Fibroblast of lung (primary cell): ENCODE data around the gene B3GALNT2. TPM values are rescaled to one million over a fixed set of nuclear protein-coding genes. Genes with fewer than 3 reads are reported as not detected.

Experiments used
- DNase-seq, 2 donors: peaks; one replicate each; pipeline versions ENCODE4 v3.0.0 to v3.0.0-alpha.2; 2010; ENCODE audit warnings: low read depth in 2 of 2
- H2AFZ ChIP-seq: 2 replicates; pipeline ENCODE4 v1.5.1; 2012; ENCODE audit warnings: low read length, control low read depth, inconsistent platforms
- H3K27ac ChIP-seq: 2 replicates; pipeline ENCODE4 v1.5.1; 2011; ENCODE audit warnings: low read length, control low read depth; ENCODE audit not compliant: insufficient read depth
- H3K27me3 ChIP-seq: 2 replicates; pipeline ENCODE4 v1.5.1; 2011; ENCODE audit warnings: mild to moderate bottlenecking, low read length; ENCODE audit not compliant: control insufficient read depth, insufficient read depth
- H3K36me3 ChIP-seq: 2 replicates; pipeline ENCODE4 v1.5.1; 2011; ENCODE audit warnings: low read length; ENCODE audit not compliant: control insufficient read depth, insufficient read depth
- H3K4me1 ChIP-seq: 2 replicates; pipeline ENCODE4 v1.5.1; 2011; ENCODE audit warnings: low read length; ENCODE audit not compliant: control insufficient read depth, insufficient read depth; ENCODE audit errors: extremely low read depth
- H3K4me2 ChIP-seq: 2 replicates; pipeline ENCODE4 v1.5.1; 2011; ENCODE audit warnings: low read length, control low read depth; ENCODE audit not compliant: insufficient read depth; ENCODE audit errors: extremely low read depth
- H3K4me3 ChIP-seq, 4 experiments: fragments of 200-600 bp in 1 of 4; sonication (generic) in 1 of 4; replicated peaks in 1 of 4; 2 replicates each; pipeline ENCODE4 v1.5.1; 2011 to 2016; ENCODE audit warnings: low read length in 4 of 4, low read depth in 3 of 4, mild to moderate bottlenecking in 3 of 4, control low read depth in 2 of 4, inconsistent platforms in 1 of 4, mixed read lengths in 1 of 4; ENCODE audit not compliant: insufficient read depth in 1 of 4; ENCODE audit errors: control extremely low read depth in 1 of 4
- H3K79me2 ChIP-seq: 2 replicates; pipeline ENCODE4 v1.5.1; 2012; ENCODE audit warnings: mild to moderate bottlenecking, low read length, inconsistent platforms; ENCODE audit not compliant: control insufficient read depth, insufficient read depth
- H3K9ac ChIP-seq: 2 replicates; pipeline ENCODE4 v1.5.1; 2011; ENCODE audit warnings: mild to moderate bottlenecking, low read length, control low read depth; ENCODE audit not compliant: insufficient read depth
- H3K9me3 ChIP-seq: 2 replicates; pipeline ENCODE4 v1.5.1; 2012; ENCODE audit warnings: low read depth, low read length; ENCODE audit not compliant: control insufficient read depth, insufficient read depth
- H4K20me1 ChIP-seq: 2 replicates; pipeline ENCODE4 v1.5.1; 2011; ENCODE audit warnings: low read length; ENCODE audit not compliant: control insufficient read depth, insufficient read depth; ENCODE audit errors: extremely low read depth
- EZH2 ChIP-seq: IDR thresholded peaks from 2 replicates; pipeline ENCODE4 v1.5.1; 2012; ENCODE audit warnings: low read length, control low read depth, mild to moderate bottlenecking; ENCODE audit errors: missing control alignments
- polyA plus RNA-seq, 2 donors: library from polyadenylated mRNA; depleted of rRNA in 1 of 2; stranded (reverse) in 1 of 2; unstranded in 1 of 2; fragments of >200 nt; gene quantifications; 2 replicates each; pipeline ENCODE4 v1.2.1, GENCODE V29; 2011 to 2012; ENCODE audit warnings: missing spikeins in 1 of 2
- total RNA-seq: library from RNA; depleted of rRNA; stranded (reverse); fragments of >200 nt; gene quantifications from 2 replicates; pipeline ENCODE4 v1.2.1, GENCODE V29; 2014
- TF ChIP-seq, protein P1 (sequence below), 2 donors: IDR thresholded peaks in 1 of 2; conservative IDR thresholded peaks in 1 of 2; 1 replicate in 1 of 2; 2 replicates in 1 of 2; pipeline ENCODE4 v1.5.1; 2011 to 2012; ENCODE audit warnings: low read length in 2 of 2, control low read depth in 1 of 2, inconsistent platforms in 1 of 2, low read depth in 1 of 2, mild to moderate bottlenecking in 1 of 2

The B3GALNT2 gene
- total and polyA plus RNA-seq, 2 donors (not counting 1 experiment from before 2014, with no cell fraction given) = 23.1 to 51.4 TPM

DNA sequence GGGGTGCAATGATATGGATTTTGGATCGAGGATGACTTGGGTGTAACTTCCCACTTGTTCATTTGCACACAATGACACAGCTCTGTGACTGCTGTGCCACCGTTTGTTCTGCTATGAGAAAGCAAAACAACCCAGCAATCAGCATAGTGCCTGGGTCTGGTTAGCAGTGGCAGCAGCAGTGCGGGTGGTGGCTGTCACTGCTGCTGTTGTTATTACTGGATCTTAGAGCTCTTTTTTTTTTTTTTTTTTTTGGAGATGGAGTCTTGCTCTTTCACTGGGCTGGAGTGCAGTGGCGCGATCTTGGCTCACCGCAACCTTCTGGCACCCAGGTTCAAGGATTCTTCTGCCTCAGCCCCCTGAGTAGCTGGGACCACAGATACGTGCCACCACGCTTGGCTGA, 80.2 kb downstream of the B3GALNT2 start:
- no peak overlapping the region for H3K4me3 ChIP-seq
- H3K36me3 ChIP-seq = no peaks in the 10 kb centered on the region
- no peaks in the 10 kb centered on the region for H3K9me3 ChIP-seq
- no peak for TF ChIP-seq EZH2
- TF ChIP-seq, protein P1, sequence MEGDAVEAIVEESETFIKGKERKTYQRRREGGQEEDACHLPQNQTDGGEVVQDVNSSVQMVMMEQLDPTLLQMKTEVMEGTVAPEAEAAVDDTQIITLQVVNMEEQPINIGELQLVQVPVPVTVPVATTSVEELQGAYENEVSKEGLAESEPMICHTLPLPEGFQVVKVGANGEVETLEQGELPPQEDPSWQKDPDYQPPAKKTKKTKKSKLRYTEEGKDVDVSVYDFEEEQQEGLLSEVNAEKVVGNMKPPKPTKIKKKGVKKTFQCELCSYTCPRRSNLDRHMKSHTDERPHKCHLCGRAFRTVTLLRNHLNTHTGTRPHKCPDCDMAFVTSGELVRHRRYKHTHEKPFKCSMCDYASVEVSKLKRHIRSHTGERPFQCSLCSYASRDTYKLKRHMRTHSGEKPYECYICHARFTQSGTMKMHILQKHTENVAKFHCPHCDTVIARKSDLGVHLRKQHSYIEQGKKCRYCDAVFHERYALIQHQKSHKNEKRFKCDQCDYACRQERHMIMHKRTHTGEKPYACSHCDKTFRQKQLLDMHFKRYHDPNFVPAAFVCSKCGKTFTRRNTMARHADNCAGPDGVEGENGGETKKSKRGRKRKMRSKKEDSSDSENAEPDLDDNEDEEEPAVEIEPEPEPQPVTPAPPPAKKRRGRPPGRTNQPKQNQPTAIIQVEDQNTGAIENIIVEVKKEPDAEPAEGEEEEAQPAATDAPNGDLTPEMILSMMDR (conservative IDR thresholded peaks at IDR 0.05 in 1 of 2, IDR thresholded peaks at IDR 0.05 in 1 of 2; ENCODE audit: low read depth in 1 of 2, low read length in 2 of 2) = no peak
- H3K4me1 ChIP-seq = no peaks in the 10 kb centered on the region
- H3K79me2 ChIP-seq = no peaks in the 10 kb centered on the region
- H3K4me2 ChIP-seq = no peak overlapping the region
- no peaks in the 10 kb centered on the region for H4K20me1 ChIP-seq
- no peak for DNase-seq
- H3K9ac ChIP-seq = no peak overlapping the region
- no peaks in the 10 kb centered on the region for H3K27me3 ChIP-seq
- H2AFZ ChIP-seq = no peak overlapping the region
- H3K27ac ChIP-seq = no peak overlapping the region

DNA sequence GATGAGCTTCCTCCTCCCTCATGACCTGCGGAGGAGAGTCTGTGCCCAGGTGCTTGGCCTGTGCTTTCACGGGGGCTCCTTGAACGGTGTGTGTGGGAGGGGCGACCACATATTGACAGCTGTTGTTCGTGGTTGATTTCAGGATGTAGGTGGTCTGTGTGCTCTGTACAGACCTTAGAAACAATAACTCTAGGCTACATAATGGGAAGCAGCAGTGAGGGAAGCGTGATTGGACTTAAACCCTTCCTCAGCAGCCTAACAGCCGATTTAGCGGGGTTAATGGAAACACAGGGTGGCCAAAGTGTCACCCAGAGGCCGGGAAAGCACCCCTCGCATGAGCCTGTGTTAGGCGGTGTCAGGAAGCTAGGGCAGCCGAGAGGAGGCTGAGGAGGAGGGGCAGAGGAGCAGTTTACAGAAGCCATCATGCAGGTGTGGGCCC, 81.0 kb downstream of the B3GALNT2 start:
- Histone ChIP-seq H3K36me3 (no peaks in the 10 kb centered on the region), H3K9ac (no peak overlapping the region), H3K27me3 (no peaks in the 10 kb centered on the region), H3K4me2 (no peak overlapping the region), H3K9me3 (no peaks in the 10 kb centered on the region), H3K4me3 (no peak overlapping the region), H4K20me1 (no peaks in the 10 kb centered on the region), H3K79me2 (peaks cover 2% of the 10 kb centered on the region), H3K27ac (no peak overlapping the region), H3K4me1 (no peaks in the 10 kb centered on the region), H2AFZ (no peak overlapping the region)
- DNase-seq = no peak
- no peak for TF ChIP-seq EZH2
- TF ChIP-seq, protein P1 (conservative IDR thresholded peaks at IDR 0.05 in 1 of 2, IDR thresholded peaks at IDR 0.05 in 1 of 2; ENCODE audit: low read depth in 1 of 2, low read length in 2 of 2) = no peak

DNA sequence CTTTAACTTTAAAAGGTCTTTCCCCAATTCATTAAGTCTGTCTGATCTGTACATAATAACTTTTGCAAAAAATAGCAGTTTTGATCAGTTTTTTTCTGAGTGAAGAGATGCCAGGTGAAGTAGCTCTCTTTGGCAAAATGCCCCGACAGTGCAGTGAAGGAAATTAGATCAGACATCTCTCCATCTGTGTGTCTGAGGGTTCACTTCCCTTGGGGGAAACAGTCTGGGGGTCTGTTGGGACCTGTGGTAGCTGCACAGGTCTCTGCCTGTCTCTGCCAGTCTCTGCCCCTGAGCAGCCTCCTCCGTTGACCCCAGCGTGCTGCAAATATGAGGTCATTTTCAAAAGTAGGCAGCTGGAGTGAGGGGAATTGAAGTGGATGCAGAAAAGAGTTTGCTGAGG, 82.5 kb downstream of the B3GALNT2 start:
- peaks cover 2% of the 10 kb centered on the region for H3K4me1 ChIP-seq
- H3K4me2 ChIP-seq = no peak overlapping the region
- no peak for TF ChIP-seq EZH2
- TF ChIP-seq, protein P1 (conservative IDR thresholded peaks at IDR 0.05 in 1 of 2, IDR thresholded peaks at IDR 0.05 in 1 of 2; ENCODE audit: low read depth in 1 of 2, low read length in 2 of 2) = no peak
- H3K9me3 ChIP-seq = no peaks in the 10 kb centered on the region
- no peak overlapping the region for H3K27ac ChIP-seq
- no peak overlapping the region for H2AFZ ChIP-seq
- no peaks in the 10 kb centered on the region for H3K36me3 ChIP-seq
- H3K9ac ChIP-seq = no peak overlapping the region
- H3K79me2 ChIP-seq = peaks cover 4% of the 10 kb centered on the region
- DNase-seq = no peak
- no peak overlapping the region for H3K4me3 ChIP-seq
- no peaks in the 10 kb centered on the region for H4K20me1 ChIP-seq
- no peaks in the 10 kb centered on the region for H3K27me3 ChIP-seq
